Bronchial epithelial cell (primary cell): ENCODE data around the gene LRRK2. TPM values are rescaled to one million over a fixed set of nuclear protein-coding genes. Genes with fewer than 3 reads are reported as not detected.

ENCODE experiments used
- DNase-seq: peaks from one replicate; pipeline ENCODE4 v3.0.0-alpha.2; 2010; ENCODE audit warnings: low read depth
- FAIRE-seq: peaks from 2 replicates; lab custom pipeline; 2011; peaks lifted over from hg19 to GRCh38; lab: Jason Lieb, UNC
- H3K27me3 ChIP-seq: 2 replicates; pipeline ENCODE4 v1.5.1; 2011; ENCODE audit warnings: low read length; ENCODE audit not compliant: control insufficient read depth, insufficient read depth
- H3K36me3 ChIP-seq: 2 replicates; pipeline ENCODE4 v1.5.1; 2011; ENCODE audit warnings: low read length; ENCODE audit not compliant: control insufficient read depth, insufficient read depth
- H3K4me3 ChIP-seq: 2 replicates; pipeline ENCODE4 v1.5.1; 2011; ENCODE audit warnings: mild to moderate bottlenecking, low read depth, low read length, control low read depth
- CTCF ChIP-seq: IDR thresholded peaks from 2 replicates; pipeline ENCODE4 v1.5.1; 2011; ENCODE audit warnings: mild to moderate bottlenecking, moderate library complexity, low read length, control low read depth, inconsistent platforms; ENCODE audit not compliant: insufficient read depth, severe bottlenecking
- total RNA-seq: library from RNA; depleted of rRNA; stranded (reverse); fragments of >200 nt; gene quantifications from 2 replicates; pipeline ENCODE4 v1.2.1, GENCODE V29; 2014

The LRRK2 gene
- 0.26 and 0.90 TPM in 2 replicates for total RNA-seq

GRCh38 chr12:40224439-40225291 lies at the start of gene LRRK2:
Gene LRRK2, plus strand, starts transcription at chr12:40224997. Its CDS starts 135 bp downstream, at chr12:40225132.
- Histone ChIP-seq H3K4me3 (peak within 1 kb of the TSS; percentile 69), H3K27me3 (no peaks in the 10 kb centered on the region), H3K36me3 (no peaks in the 10 kb centered on the region)
- TF ChIP-seq CTCF, result peak; percentile 20
- DNase-seq (no peak), FAIRE-seq (no peak)

GRCh38 chr12:40175045-40175444 lies 49.8 kb upstream of the LRRK2 start:
- no peaks in the 10 kb centered on the region for H3K27me3 ChIP-seq
- DNase-seq (no peak), FAIRE-seq (no peak)
- H3K36me3 ChIP-seq, result no peaks in the 10 kb centered on the region
- no peak for TF ChIP-seq CTCF
- H3K4me3 ChIP-seq, result no peak overlapping the region

- FAIRE-seq (no peak), DNase-seq (no peak)
- H3K27me3 ChIP-seq, result no peaks in the 10 kb centered on the region
- no peaks in the 10 kb centered on the region for H3K36me3 ChIP-seq
- no peak overlapping the region for H3K4me3 ChIP-seq
- no peak for TF ChIP-seq CTCF
Measured at GRCh38 chr12:40175489-40175888, 49.3 kb upstream of the LRRK2 start.

- no peak for TF ChIP-seq CTCF
- no peaks in the 10 kb centered on the region for H3K36me3 ChIP-seq
- H3K27me3 ChIP-seq, result no peaks in the 10 kb centered on the region
- no peak for FAIRE-seq
- no peak for DNase-seq
- no peak overlapping the region for H3K4me3 ChIP-seq
Measured at GRCh38 chr12:40178701-40179100, 46.1 kb upstream of the LRRK2 start.

GRCh38 chr12:40181490-40181889 lies 43.3 kb upstream of the LRRK2 start:
- H3K4me3 ChIP-seq, result no peak overlapping the region
- no peaks in the 10 kb centered on the region for H3K27me3 ChIP-seq
- FAIRE-seq, result no peak
- H3K36me3 ChIP-seq, result no peaks in the 10 kb centered on the region
- TF ChIP-seq CTCF, result no peak
- no peak for DNase-seq
